NT2/D1 (cell line): ENCODE results near the gene FBXL19.

ENCODE experiments used
- SUZ12 ChIP-seq: IDR thresholded peaks from 2 replicates; pipeline ENCODE4 v1.6.1; 2011; ENCODE audit not compliant: insufficient read length, insufficient read depth; ENCODE audit errors: extremely low read depth
- YY1 ChIP-seq: IDR thresholded peaks from 2 replicates; pipeline ENCODE4 v1.6.1; 2011; ENCODE audit not compliant: insufficient read length, insufficient read depth
- ZNF274 ChIP-seq: IDR thresholded peaks from 2 replicates; pipeline ENCODE4 v1.6.1; 2011; ENCODE audit warnings: mild to moderate bottlenecking, low read depth, low read length

DNA sequence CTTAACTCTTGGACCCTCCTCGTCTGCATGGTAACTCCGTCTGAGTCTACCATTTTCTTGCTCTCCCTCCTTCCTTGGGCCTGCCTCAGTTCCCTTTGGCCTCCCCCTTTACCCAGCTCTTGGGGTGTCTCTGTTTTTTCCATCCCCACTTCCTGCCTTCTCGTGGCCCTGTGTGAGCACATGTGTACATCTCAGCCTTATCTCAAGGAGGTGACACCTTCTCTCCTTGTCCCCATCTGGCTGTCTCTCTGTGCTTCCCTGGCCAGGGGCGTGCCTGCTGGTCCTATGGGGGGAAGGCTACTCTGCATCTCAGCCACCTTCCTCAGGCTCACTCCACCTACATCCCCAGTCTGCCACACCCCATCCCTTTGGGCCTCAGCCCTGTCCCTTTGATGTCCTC is 20.4 kb upstream of the FBXL19 start:
- TF ChIP-seq ZNF274, result no peak
- no peak for TF ChIP-seq SUZ12
- no peak for TF ChIP-seq YY1
